HCT116 (cell line): ENCODE measurements around the gene ABHD2. TPM values are rescaled to one million over a fixed set of nuclear protein-coding genes. Genes with fewer than 3 reads are reported as not detected.

Experiments used
- ATAC-seq: fragments of 200-7000 bp; cut with Tn5 transposase; 2 replicates; pipeline ENCODE4 v1.9.1; 2020; ENCODE audit warnings: mild to moderate bottlenecking, moderate library complexity
- BruUV-seq: library from RNA; stranded (reverse); fragments of 400-500 nt; replicated peaks from 2 replicates; lab custom pipeline; 2021; lab: Mats Ljungman, UMichigan
- CTCF ChIA-PET: fragments of 300-600 bp; sonication (Branson Sonifier 250); formaldehyde crosslinking; loops from one replicate; lab custom pipeline; 2021; ENCODE audit warnings: antibody characterized with exemption; lab: Charles Lee
- POLR2A ChIA-PET: fragments of 300-600, 350-600 bp; sonication (Branson Sonifier 250); formaldehyde crosslinking; loops from one replicate; lab custom pipeline; 2021; ENCODE audit warnings: antibody characterized with exemption; lab: Charles Lee
- RAD21 ChIA-PET, 2 experiments: fragments of 300-600 bp; sonication (Branson Sonifier 250); formaldehyde crosslinking; loops; one replicate each; lab custom pipeline; 2023; ENCODE audit warnings: low total read pairs in 2 of 2; ENCODE audit not compliant: uncharacterized antibody in 2 of 2, unreplicated experiment in 2 of 2, low non-redundant PET in 1 of 2; lab: Charles Lee
- DNase-seq: peaks from one replicate; pipeline ENCODE4 v3.0.0-alpha.2; 2010; ENCODE audit warnings: low read depth, low spot score
- H2AFZ ChIP-seq: fragments of 200-600 bp; shearing (Covaris generic), sonication (generic); 2 replicates; pipeline ENCODE4 v1.6.1; 2017; ENCODE audit warnings: low read depth, mixed run types, mixed read lengths, antibody characterized with exemption, low read length; ENCODE audit not compliant: poor library complexity, severe bottlenecking
- H3K27ac ChIP-seq: 2 replicates; pipeline ENCODE4 v1.5.1; 2012; ENCODE audit warnings: low read depth, low read length
- H3K27me3 ChIP-seq: fragments of 200-600 bp; sonication (generic); 2 replicates; pipeline ENCODE4 v1.6.1; 2016; ENCODE audit warnings: mixed run types, low read length, mixed read lengths; ENCODE audit not compliant: insufficient read depth
- H3K36me3 ChIP-seq, 2 experiments: fragments of 200-500 bp in 1 of 2; fragments of 200-600 bp in 1 of 2; sonication (Bioruptor generic) in 1 of 2; sonication (generic) in 1 of 2; 2 replicates each; pipeline versions ENCODE4 v1.5.1 to v1.6.1; 2014 to 2016; ENCODE audit warnings: low read length in 2 of 2, inconsistent platforms in 1 of 2, mixed read lengths in 1 of 2, mixed run types in 1 of 2; ENCODE audit not compliant: insufficient read depth in 2 of 2, control insufficient read depth in 1 of 2
- H3K4me1 ChIP-seq, 2 experiments: fragments of 200-600 bp in 1 of 2; sonication (generic) in 1 of 2; 2 replicates each; pipeline versions ENCODE4 v1.5.1 to v1.6.1; 2012 to 2017; ENCODE audit warnings: low read length in 2 of 2, inconsistent platforms in 1 of 2, mild to moderate bottlenecking in 1 of 2, mixed read lengths in 1 of 2, mixed run types in 1 of 2, moderate library complexity in 1 of 2; ENCODE audit not compliant: insufficient read depth in 2 of 2, control insufficient read depth in 1 of 2
- H3K4me2 ChIP-seq: fragments of 200-600 bp; sonication (generic); 2 replicates; pipeline ENCODE4 v1.6.1; 2017; ENCODE audit warnings: mixed run types, low read length, mixed read lengths
- H3K4me3 ChIP-seq, 2 experiments: fragments of 200-600 bp in 1 of 2; sonication (generic) in 1 of 2; replicated peaks in 1 of 2; 2 replicates each; pipeline ENCODE4 v1.5.1; 2011 to 2016; ENCODE audit warnings: low read length in 2 of 2, control low read depth in 1 of 2, low read depth in 1 of 2, mild to moderate bottlenecking in 1 of 2, mixed read lengths in 1 of 2, mixed run types in 1 of 2
- H3K79me2 ChIP-seq: fragments of 200-600 bp; sonication (generic); 2 replicates; pipeline ENCODE4 v1.6.1; 2017; ENCODE audit warnings: mild to moderate bottlenecking, mixed run types, low read length, moderate library complexity, mixed read lengths; ENCODE audit not compliant: insufficient read depth
- H3K9ac ChIP-seq: fragments of 200-600 bp; sonication (generic); 2 replicates; pipeline ENCODE4 v1.6.1; 2016; ENCODE audit warnings: low read length, mixed read lengths
- H3K9me2 ChIP-seq: fragments of 200-600 bp; sonication (generic), shearing (Covaris generic); 2 replicates; pipeline ENCODE4 v1.6.1; 2017; ENCODE audit warnings: mixed run types, mild to moderate bottlenecking, moderate library complexity; ENCODE audit not compliant: insufficient read depth
- H3K9me3 ChIP-seq, 2 experiments: fragments of 200-500 bp in 1 of 2; fragments of 200-600 bp in 1 of 2; sonication (Bioruptor generic) in 1 of 2; sonication (generic) in 1 of 2; 2 replicates each; pipeline ENCODE4 v1.6.1; 2014 to 2017; ENCODE audit warnings: low read length in 2 of 2, mixed read lengths in 2 of 2, inconsistent platforms in 1 of 2, low read depth in 1 of 2, mild to moderate bottlenecking in 1 of 2, mixed run types in 1 of 2, moderate library complexity in 1 of 2; ENCODE audit not compliant: control insufficient read depth in 1 of 2, insufficient read depth in 1 of 2
- H4K20me1 ChIP-seq: fragments of 200-600 bp; sonication (generic), shearing (Covaris generic); 2 replicates; pipeline ENCODE4 v1.6.1; 2017; ENCODE audit warnings: mixed run types, mild to moderate bottlenecking, moderate library complexity; ENCODE audit not compliant: insufficient read depth
- ATF3 ChIP-seq: IDR thresholded peaks from 2 replicates; pipeline ENCODE4 v1.6.1; 2012
- CEBPB ChIP-seq: IDR thresholded peaks from 2 replicates; pipeline ENCODE4 v1.6.1; 2012; ENCODE audit warnings: low read depth
- CTCF ChIP-seq, 3 experiments: fragments of 200-600 bp in 1 of 3; sonication (generic) in 1 of 3; IDR thresholded peaks in 2 of 3; conservative IDR thresholded peaks in 1 of 3; 2 replicates each; pipeline ENCODE4 v1.5.1; 2012 to 2017; ENCODE audit warnings: low read depth in 2 of 3, low read length in 2 of 3, antibody characterized with exemption in 1 of 3, borderline replicate concordance in 1 of 3, control low read depth in 1 of 3, mild to moderate bottlenecking in 1 of 3, mixed read lengths in 1 of 3, mixed run types in 1 of 3, moderate library complexity in 1 of 3; ENCODE audit not compliant: insufficient read depth in 1 of 3
- EGR1 ChIP-seq: IDR thresholded peaks from 2 replicates; pipeline ENCODE4 v1.6.1; 2012; ENCODE audit warnings: low read depth
- ELF1 ChIP-seq: IDR thresholded peaks from 2 replicates; pipeline ENCODE4 v1.6.1; 2012; ENCODE audit warnings: low read depth, borderline replicate concordance
- EZH2 ChIP-seq: fragments of 200-600 bp; sonication (generic); IDR thresholded peaks from 2 replicates; pipeline ENCODE4 v1.6.1; 2017; ENCODE audit warnings: antibody characterized with exemption, mixed run types
- EZH2phosphoT487 ChIP-seq: fragments of 200-600 bp; IDR thresholded peaks from 2 replicates; pipeline ENCODE4 v1.6.1; 2018; ENCODE audit warnings: antibody characterized with exemption, borderline replicate concordance
- POLR2A ChIP-seq: IDR thresholded peaks from 2 replicates; pipeline ENCODE4 v1.7.0; 2011; ENCODE audit warnings: borderline replicate concordance; ENCODE audit not compliant: insufficient read depth, insufficient read length; ENCODE audit errors: extremely low read depth
- POLR2AphosphoS5 ChIP-seq: IDR thresholded peaks from 2 replicates; pipeline ENCODE4 v1.6.1; 2011; ENCODE audit warnings: mild to moderate bottlenecking, low read depth, low read length, moderate library complexity
- RAD21 ChIP-seq: IDR thresholded peaks from 2 replicates; pipeline ENCODE4 v1.6.1; 2012; ENCODE audit warnings: low read depth, mild to moderate bottlenecking
- SP1 ChIP-seq: IDR thresholded peaks from 2 replicates; pipeline ENCODE4 v1.6.1; 2012; ENCODE audit warnings: low read depth
- TCF7L2 ChIP-seq: IDR thresholded peaks from 2 replicates; pipeline ENCODE4 v1.7.0; 2011; ENCODE audit warnings: borderline replicate concordance, inconsistent platforms; ENCODE audit not compliant: insufficient read depth, insufficient read length; ENCODE audit errors: extremely low read depth
- ZNF274 ChIP-seq: fragments of 200-500 bp; sonication (Bioruptor generic); IDR thresholded peaks from 2 replicates; pipeline ENCODE4 v1.6.1; 2014; ENCODE audit warnings: mild to moderate bottlenecking, low read depth, low read length, inconsistent platforms
- intact Hi-C: fragments of 100-400 bp; cut with micrococcal nuclease; formaldehyde crosslinking; loops from 2 replicates; pipeline ENCODE4 v1.10.0; 2022
- total RNA-seq: library from RNA; stranded (reverse); gene quantifications from one replicate; pipeline ENCODE4 v1.2.1, GENCODE V29; 2021; ENCODE audit not compliant: unreplicated experiment
- TF ChIP-seq, protein P1 (sequence below): IDR thresholded peaks from 2 replicates; pipeline ENCODE4 v1.6.1; 2011; ENCODE audit warnings: mild to moderate bottlenecking, low read length, moderate library complexity; ENCODE audit not compliant: insufficient replicate concordance; ENCODE audit errors: extremely low read depth
- TF ChIP-seq, protein P2 (sequence below): IDR thresholded peaks from 2 replicates; pipeline ENCODE4 v1.6.1; 2012

The ABHD2 gene
- total RNA-seq, 1 experiment from 2014 or later, result 40.8 TPM

- Histone ChIP-seq H3K4me3 (no peak overlapping the region), H3K9me3 (no peaks in the 10 kb centered on the region), H3K27ac (no peak overlapping the region), H3K36me3 (no peaks in the 10 kb centered on the region), H3K4me1 (peaks cover 0 to 5% of the 10 kb centered on the region in 2 experiments; a peak in 1 of 4 replicates), H4K20me1 (no peaks in the 10 kb centered on the region), H3K4me2 (no peak overlapping the region), H3K9me2 (no peaks in the 10 kb centered on the region), H3K9ac (no peak overlapping the region), H3K27me3 (no peaks in the 10 kb centered on the region), H3K79me2 (no peaks in the 10 kb centered on the region), H2AFZ (no peak overlapping the region)
- ChIA-PET POLR2A (no interaction called here), CTCF (no interaction called here), RAD21 (no interaction called here)
- BruUV-seq, result no TSS peak
- no peak for TF ChIP-seq POLR2A
- TF ChIP-seq SP1, result no peak
- no peak for TF ChIP-seq EGR1
- no peak for TF ChIP-seq POLR2AphosphoS5
- TF ChIP-seq EZH2phosphoT487, result no peak
- TF ChIP-seq CEBPB, result no peak
- TF ChIP-seq, protein P1, sequence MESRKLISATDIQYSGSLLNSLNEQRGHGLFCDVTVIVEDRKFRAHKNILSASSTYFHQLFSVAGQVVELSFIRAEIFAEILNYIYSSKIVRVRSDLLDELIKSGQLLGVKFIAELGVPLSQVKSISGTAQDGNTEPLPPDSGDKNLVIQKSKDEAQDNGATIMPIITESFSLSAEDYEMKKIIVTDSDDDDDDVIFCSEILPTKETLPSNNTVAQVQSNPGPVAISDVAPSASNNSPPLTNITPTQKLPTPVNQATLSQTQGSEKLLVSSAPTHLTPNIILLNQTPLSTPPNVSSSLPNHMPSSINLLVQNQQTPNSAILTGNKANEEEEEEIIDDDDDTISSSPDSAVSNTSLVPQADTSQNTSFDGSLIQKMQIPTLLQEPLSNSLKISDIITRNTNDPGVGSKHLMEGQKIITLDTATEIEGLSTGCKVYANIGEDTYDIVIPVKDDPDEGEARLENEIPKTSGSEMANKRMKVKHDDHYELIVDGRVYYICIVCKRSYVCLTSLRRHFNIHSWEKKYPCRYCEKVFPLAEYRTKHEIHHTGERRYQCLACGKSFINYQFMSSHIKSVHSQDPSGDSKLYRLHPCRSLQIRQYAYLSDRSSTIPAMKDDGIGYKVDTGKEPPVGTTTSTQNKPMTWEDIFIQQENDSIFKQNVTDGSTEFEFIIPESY, result no peak
- TF ChIP-seq ATF3, result no peak
- TF ChIP-seq, protein P2, sequence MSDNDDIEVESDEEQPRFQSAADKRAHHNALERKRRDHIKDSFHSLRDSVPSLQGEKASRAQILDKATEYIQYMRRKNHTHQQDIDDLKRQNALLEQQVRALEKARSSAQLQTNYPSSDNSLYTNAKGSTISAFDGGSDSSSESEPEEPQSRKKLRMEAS, result no peak
- TF ChIP-seq ZNF274, result no peak
- TF ChIP-seq TCF7L2, result no peak
- no peak for TF ChIP-seq EZH2
- TF ChIP-seq RAD21, result no peak
- no peak for TF ChIP-seq CTCF (IDR thresholded peaks at IDR 0.05 in 2 of 3, conservative IDR thresholded peaks at IDR 0.05 in 1 of 3; ENCODE audit: borderline replicate concordance in 1 of 3, insufficient read depth in 1 of 3, low read depth in 2 of 3, low read length in 2 of 3)
- TF ChIP-seq ELF1, result no peak
- intact Hi-C loops, result no loop called here
- DNase-seq (no peak), ATAC-seq (no peak)
Measured at GRCh38 chr15:89144491-89144890, 56.2 kb downstream of the ABHD2 start.
